ENCODE data around the gene RNF39. TPM values are rescaled to one million over a fixed set of nuclear protein-coding genes. Genes with fewer than 3 reads are reported as not detected.

Gene RNF39
- total RNA-seq, 2 experiments from 2014 or later, result not detected

DNA sequence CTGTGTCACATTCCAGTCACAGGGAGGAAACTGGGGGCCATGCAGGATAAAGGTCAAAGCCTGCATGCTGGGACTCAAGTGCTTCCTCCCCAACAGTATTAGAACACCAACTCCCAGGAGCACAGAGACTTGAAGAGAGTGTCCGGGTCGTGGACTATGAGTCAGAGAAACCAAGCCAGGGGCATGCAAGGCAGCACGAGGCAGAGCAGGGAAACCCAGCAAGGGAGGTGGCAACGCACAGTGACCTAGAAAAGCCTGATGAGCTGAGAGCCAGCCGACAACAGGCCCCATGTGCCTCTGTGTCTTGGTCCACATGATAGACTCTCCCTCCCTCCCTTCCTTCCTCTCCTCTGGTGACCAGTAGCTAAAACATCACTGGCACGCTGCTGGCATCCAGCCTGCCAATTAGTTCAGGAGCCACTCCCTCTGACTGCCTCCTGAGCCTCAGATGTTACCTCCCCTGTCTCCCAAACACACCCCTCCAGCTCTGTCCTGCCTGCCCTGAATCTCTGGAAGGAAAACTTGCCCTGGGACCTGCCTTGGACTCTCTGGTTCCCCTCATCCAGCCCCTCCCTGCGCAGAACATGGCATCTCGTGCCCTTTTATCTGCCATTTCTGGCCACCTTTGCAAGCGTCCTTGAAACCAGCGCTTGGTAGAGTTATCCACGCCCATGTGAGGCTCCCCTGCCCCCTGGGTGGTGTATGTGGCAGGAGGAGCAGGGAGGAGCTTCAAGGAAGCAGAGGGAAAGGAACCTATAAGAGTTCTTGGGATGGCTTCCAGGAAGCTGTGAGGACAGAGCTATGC lies 16.2 kb upstream of the RNF39 start:
- TF ChIP-seq EZH2phosphoT487 (IDR thresholded peaks at IDR 0.05; ENCODE audit: borderline replicate concordance, low read depth, low read length), result no peak
- Histone ChIP-seq H3K4me3 (ENCODE audit: low read depth, low read length, poor library complexity, severe bottlenecking) (no peak overlapping the region), H3K27ac (ENCODE audit: low read depth, low read length, poor library complexity, severe bottlenecking) (no peak overlapping the region), H3K36me3 (ENCODE audit: insufficient read depth, low read length) (no peaks in the 10 kb centered on the region), H4K20me1 (ENCODE audit: insufficient read depth, low read length) (no peaks in the 10 kb centered on the region), H3K4me1 (ENCODE audit: insufficient read depth, low read length, poor library complexity, severe bottlenecking) (no peaks in the 10 kb centered on the region), H3K4me2 (ENCODE audit: low read length) (no peak overlapping the region), H2AFZ (ENCODE audit: low read length) (no peak overlapping the region), H3K9me2 (ENCODE audit: insufficient read depth, low read length) (no peaks in the 10 kb centered on the region), H3K79me2 (ENCODE audit: insufficient read depth, low read depth, low read length) (no peaks in the 10 kb centered on the region), H3K9me3 (ENCODE audit: low read length) (no peaks in the 10 kb centered on the region)
- intact Hi-C loops (cut with micrococcal nuclease; ENCODE audit: unreplicated experiment), result no loop called here
- BruUV-seq (replicated peaks), result no TSS peak
- no peak for DNase-seq (ENCODE audit: low spot score)
- ChIA-PET CTCF (ENCODE audit: unreplicated experiment) (no interaction called here), POLR2A (no interaction called here)

DNA sequence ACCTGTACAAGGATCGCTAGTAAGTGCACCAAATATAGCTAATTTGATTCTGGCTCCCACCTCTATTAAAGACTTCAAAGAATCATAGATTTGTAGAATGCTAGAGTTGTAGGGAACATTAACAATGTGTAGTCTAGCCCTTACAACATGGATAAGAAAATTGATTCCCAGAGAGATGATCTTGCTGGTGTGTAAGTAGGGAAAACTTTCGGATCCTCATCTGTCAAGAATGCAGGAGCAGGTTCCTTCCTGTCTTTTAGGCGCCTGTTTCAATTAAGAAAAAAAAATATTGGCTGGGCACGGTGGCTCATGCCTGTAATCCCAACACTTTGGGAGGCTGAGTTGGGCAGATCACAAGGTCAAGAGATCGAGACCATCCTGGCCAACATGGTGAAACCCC lies 12.3 kb upstream of the RNF39 start:
- Histone ChIP-seq H3K9me2 (ENCODE audit: insufficient read depth, low read length) (no peaks in the 10 kb centered on the region), H3K79me2 (ENCODE audit: insufficient read depth, low read depth, low read length) (no peaks in the 10 kb centered on the region), H3K4me2 (ENCODE audit: low read length) (no peak overlapping the region), H3K27ac (ENCODE audit: low read depth, low read length, poor library complexity, severe bottlenecking) (no peak overlapping the region), H3K36me3 (ENCODE audit: insufficient read depth, low read length) (no peaks in the 10 kb centered on the region), H2AFZ (ENCODE audit: low read length) (no peak overlapping the region), H3K9me3 (ENCODE audit: low read length) (no peaks in the 10 kb centered on the region), H4K20me1 (ENCODE audit: insufficient read depth, low read length) (no peaks in the 10 kb centered on the region), H3K4me1 (ENCODE audit: insufficient read depth, low read length, poor library complexity, severe bottlenecking) (no peaks in the 10 kb centered on the region), H3K4me3 (ENCODE audit: low read depth, low read length, poor library complexity, severe bottlenecking) (no peak overlapping the region)
- BruUV-seq (replicated peaks), result no TSS peak
- DNase-seq (ENCODE audit: low spot score), result no peak
- TF ChIP-seq EZH2phosphoT487 (IDR thresholded peaks at IDR 0.05; ENCODE audit: borderline replicate concordance, low read depth, low read length), result no peak
- TF ChIP-seq, protein P1, sequence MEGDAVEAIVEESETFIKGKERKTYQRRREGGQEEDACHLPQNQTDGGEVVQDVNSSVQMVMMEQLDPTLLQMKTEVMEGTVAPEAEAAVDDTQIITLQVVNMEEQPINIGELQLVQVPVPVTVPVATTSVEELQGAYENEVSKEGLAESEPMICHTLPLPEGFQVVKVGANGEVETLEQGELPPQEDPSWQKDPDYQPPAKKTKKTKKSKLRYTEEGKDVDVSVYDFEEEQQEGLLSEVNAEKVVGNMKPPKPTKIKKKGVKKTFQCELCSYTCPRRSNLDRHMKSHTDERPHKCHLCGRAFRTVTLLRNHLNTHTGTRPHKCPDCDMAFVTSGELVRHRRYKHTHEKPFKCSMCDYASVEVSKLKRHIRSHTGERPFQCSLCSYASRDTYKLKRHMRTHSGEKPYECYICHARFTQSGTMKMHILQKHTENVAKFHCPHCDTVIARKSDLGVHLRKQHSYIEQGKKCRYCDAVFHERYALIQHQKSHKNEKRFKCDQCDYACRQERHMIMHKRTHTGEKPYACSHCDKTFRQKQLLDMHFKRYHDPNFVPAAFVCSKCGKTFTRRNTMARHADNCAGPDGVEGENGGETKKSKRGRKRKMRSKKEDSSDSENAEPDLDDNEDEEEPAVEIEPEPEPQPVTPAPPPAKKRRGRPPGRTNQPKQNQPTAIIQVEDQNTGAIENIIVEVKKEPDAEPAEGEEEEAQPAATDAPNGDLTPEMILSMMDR (conservative IDR thresholded peaks at IDR 0.05; ENCODE audit: low read length), result no peak
- intact Hi-C loops (cut with micrococcal nuclease; ENCODE audit: unreplicated experiment), result no loop called here
- ChIA-PET CTCF (ENCODE audit: unreplicated experiment) (no interaction called here), POLR2A (no interaction called here)

DNA sequence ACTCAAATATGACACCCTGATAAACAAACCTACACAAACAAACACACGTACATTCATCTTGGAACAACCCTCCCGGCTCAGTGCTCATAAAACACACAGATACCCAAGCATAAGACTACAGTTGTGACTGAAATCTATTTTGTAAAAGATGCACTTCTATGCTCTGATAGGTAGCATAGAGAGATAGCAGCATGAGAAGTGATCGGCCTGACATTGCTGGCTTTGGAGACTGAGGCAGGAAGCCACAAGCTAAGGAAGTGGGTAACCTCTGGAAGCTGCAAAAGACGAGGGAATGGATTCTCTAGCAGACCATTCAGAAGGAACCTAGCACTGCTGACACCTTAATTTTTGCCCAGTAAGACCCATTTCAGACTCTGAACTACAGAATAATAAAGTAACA lies 1.6 kb upstream of the RNF39 start:
- DNase-seq (ENCODE audit: low spot score), result no peak
- Histone ChIP-seq H4K20me1 (ENCODE audit: insufficient read depth, low read length) (no peaks in the 10 kb centered on the region), H3K9me3 (ENCODE audit: low read length) (no peaks in the 10 kb centered on the region), H3K4me1 (ENCODE audit: insufficient read depth, low read length, poor library complexity, severe bottlenecking) (no peaks in the 10 kb centered on the region), H3K4me2 (ENCODE audit: low read length) (no peak overlapping the region), H3K9me2 (ENCODE audit: insufficient read depth, low read length) (no peaks in the 10 kb centered on the region), H3K79me2 (ENCODE audit: insufficient read depth, low read depth, low read length) (no peaks in the 10 kb centered on the region), H3K27ac (ENCODE audit: low read depth, low read length, poor library complexity, severe bottlenecking) (no peak overlapping the region), H2AFZ (ENCODE audit: low read length) (no peak overlapping the region), H3K36me3 (ENCODE audit: insufficient read depth, low read length) (no peaks in the 10 kb centered on the region), H3K4me3 (ENCODE audit: low read depth, low read length, poor library complexity, severe bottlenecking) (no peak overlapping the region)
- POLR2A ChIA-PET, result interaction anchor here (1.1 kb wide), 2 partner anchors 11 to 17 kb away, joined by 3 to 5 read pairs; partner anchors contain the start of genes POLR1H and PPP1R11
- intact Hi-C loops (cut with micrococcal nuclease; ENCODE audit: unreplicated experiment), result no loop called here
- no TSS peak for BruUV-seq (replicated peaks)
- TF ChIP-seq, protein P1 (conservative IDR thresholded peaks at IDR 0.05; ENCODE audit: low read length), result no peak
- TF ChIP-seq EZH2phosphoT487 (IDR thresholded peaks at IDR 0.05; ENCODE audit: borderline replicate concordance, low read depth, low read length), result no peak
- CTCF ChIA-PET (ENCODE audit: unreplicated experiment), result no interaction called here
